HG03196 (cell line): ENCODE measurements around the gene VCPKMT.

Experiments used
- ATAC-seq: cut with Tn5 transposase; IDR thresholded peaks from one replicate; pipeline ENCODE4 v1.9.1; 2021; ENCODE audit not compliant: unreplicated experiment

VCPKMT gene

GRCh38 chr14:50068496-50068895 lies 47.9 kb downstream of the VCPKMT start:
- no peak for ATAC-seq

- ATAC-seq: no peak
Measured at GRCh38 chr14:50067723-50068495, 48.5 kb downstream of the VCPKMT start.

GRCh38 chr14:50065583-50065982 lies 50.8 kb downstream of the VCPKMT start:
- no peak for ATAC-seq

- peak; percentile 59 for ATAC-seq
Measured at GRCh38 chr14:50064993-50065392, 51.4 kb downstream of the VCPKMT start.

GRCh38 chr14:50063876-50064420 lies 52.4 kb downstream of the VCPKMT start:
- no peak for ATAC-seq

- ATAC-seq: peak; percentile 29
Measured at GRCh38 chr14:50062438-50063085, 53.8 kb downstream of the VCPKMT start.

GRCh38 chr14:50061664-50062437 lies 54.5 kb downstream of the VCPKMT start:
- ATAC-seq: peak; percentile 60

- ATAC-seq: peak; percentile 18
Measured at GRCh38 chr14:50060871-50061663, 55.3 kb downstream of the VCPKMT start.

- no peak for ATAC-seq
Measured at GRCh38 chr14:50059763-50060616, 56.4 kb downstream of the VCPKMT start.
